Measurements from ENCODE around the gene TH. TPM values are rescaled to one million over a fixed set of nuclear protein-coding genes. Genes with fewer than 3 reads are reported as not detected.

The TH gene
- total and polyA plus RNA-seq, 4 donors: 0.99 to 8.8 (median 1.3) TPM

DNA sequence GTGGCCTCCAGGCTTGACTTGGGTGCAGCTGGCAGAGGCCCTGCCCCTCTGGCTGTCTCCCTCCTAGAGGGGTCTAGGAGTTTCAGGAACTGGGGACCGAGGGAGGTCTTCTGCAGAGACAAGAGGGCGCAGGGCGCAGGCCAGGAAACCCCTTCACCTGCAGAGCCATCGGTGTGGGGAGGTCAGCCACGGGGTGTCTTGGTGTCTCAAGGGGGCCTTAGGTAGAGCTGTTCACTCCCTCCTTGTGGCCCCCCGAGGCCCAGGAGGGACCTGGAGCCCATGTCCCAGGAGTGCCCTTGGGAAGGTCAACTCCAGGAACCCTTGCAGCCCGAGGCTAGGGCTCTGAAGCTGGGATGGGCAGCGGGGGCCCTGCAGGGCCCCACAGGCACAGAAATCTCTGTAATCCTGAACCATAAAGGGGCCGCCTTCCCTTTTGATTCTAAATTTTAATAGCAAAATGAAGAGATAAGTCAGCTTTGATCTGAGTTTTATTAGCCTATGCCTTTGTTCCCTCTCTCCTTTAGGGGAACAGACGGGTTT is 31.4 kb upstream of the TH start:
- Histone ChIP-seq H3K4me1 (ENCODE audit: control insufficient read depth, insufficient read depth, low read length) (no peaks in the 10 kb centered on the region), H3K4me3 (ENCODE audit: low read depth, low read length) (no peak overlapping the region), H3K27me3 (ENCODE audit: control insufficient read depth, insufficient read depth, low read length) (no peaks in the 10 kb centered on the region), H3K36me3 (ENCODE audit: control insufficient read depth, insufficient read depth, low read length) (no peaks in the 10 kb centered on the region), H3K9me3 (ENCODE audit: control insufficient read depth, insufficient read depth, low read length) (no peaks in the 10 kb centered on the region), H3K27ac (ENCODE audit: low read depth, low read length) (no peak overlapping the region)
- no peak for DNase-seq (ENCODE audit: low read depth in 4 of 6, low spot score in 6 of 6)
- WGBS (ENCODE audit: insufficient coverage): 87% methylated on average over 9 of the region's 10 CpGs

DNA sequence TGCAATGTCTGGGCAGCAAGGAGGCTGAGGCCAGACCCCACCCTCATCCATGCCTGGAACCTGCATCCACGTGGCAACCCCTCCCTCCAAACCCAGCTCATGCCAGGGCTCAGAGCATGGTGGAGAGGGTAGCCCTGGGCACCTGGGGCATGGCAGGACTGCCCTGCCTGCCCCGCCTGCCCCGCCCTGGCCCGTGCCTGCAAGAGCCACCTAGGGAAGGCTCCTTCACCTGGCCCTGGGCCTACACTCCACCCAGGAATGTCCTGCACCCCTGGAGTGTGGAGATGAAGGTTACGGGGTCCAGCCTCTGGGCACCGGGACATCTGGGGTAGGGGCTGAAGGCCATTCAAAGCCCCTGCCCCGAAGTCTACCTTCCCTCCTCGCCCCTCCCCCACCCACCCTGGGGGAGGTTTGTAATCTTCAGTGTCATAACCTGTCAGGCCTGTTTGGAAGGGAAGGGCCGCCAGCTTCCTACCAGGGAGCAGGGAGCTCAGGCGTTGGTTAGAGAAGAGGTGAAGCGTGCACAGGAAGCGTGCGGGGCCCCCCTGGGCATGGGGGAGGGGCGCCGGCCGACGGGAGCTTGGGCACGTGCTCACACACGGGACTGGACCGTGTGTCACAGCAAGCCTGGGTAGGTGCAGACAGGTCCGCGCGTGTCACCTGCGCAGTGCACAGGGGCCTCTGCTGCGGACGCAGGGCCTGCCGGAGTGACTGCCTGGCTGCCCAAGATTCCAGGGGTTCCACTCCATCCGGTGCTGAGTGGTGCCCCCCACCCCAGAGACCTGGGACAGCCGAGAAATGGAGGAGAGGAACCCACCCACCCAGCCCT is 30.7 kb upstream of the TH start:
- no peaks in the 10 kb centered on the region for H3K36me3 ChIP-seq (ENCODE audit: control insufficient read depth, insufficient read depth, low read length)
- no peaks in the 10 kb centered on the region for H3K9me3 ChIP-seq (ENCODE audit: control insufficient read depth, insufficient read depth, low read length)
- H3K4me3 ChIP-seq (ENCODE audit: low read depth, low read length): no peak overlapping the region
- no peak overlapping the region for H3K27ac ChIP-seq (ENCODE audit: low read depth, low read length)
- DNase-seq (ENCODE audit: low read depth in 4 of 6, low spot score in 6 of 6): no peak
- WGBS (ENCODE audit: insufficient coverage): 81% methylated on average over 24 of the region's 29 CpGs
- H3K27me3 ChIP-seq (ENCODE audit: control insufficient read depth, insufficient read depth, low read length): no peaks in the 10 kb centered on the region
- H3K4me1 ChIP-seq (ENCODE audit: control insufficient read depth, insufficient read depth, low read length): no peaks in the 10 kb centered on the region

DNA sequence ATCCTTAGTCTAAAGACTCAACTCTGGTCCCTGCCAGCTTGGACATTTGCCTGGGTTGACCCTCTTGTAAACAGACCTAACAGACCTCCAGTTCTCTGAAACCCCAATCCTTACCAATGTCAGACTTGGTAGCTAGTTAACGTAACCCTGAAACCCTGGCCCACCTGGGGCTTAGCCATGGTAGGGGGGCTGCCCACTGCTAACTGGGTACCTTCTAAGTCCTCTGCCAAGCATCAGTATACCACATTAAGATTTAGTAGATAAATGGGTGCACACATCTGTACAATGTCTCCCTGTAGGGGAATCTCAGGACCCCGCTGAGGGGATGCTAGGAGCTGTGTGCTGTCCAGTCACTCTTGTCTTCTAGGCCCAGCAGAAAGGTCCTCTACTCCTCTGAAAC is 29.9 kb upstream of the TH start:
- H3K27ac ChIP-seq (ENCODE audit: low read depth, low read length): no peak overlapping the region
- DNase-seq (ENCODE audit: low read depth in 4 of 6, low spot score in 6 of 6): no peak
- H3K9me3 ChIP-seq (ENCODE audit: control insufficient read depth, insufficient read depth, low read length): no peaks in the 10 kb centered on the region
- no peaks in the 10 kb centered on the region for H3K4me1 ChIP-seq (ENCODE audit: control insufficient read depth, insufficient read depth, low read length)
- WGBS (ENCODE audit: insufficient coverage): 100% methylated on average over 1 of the region's 2 CpGs
- H3K4me3 ChIP-seq (ENCODE audit: low read depth, low read length): no peak overlapping the region
- H3K27me3 ChIP-seq (ENCODE audit: control insufficient read depth, insufficient read depth, low read length): peaks cover under 1% of the 10 kb centered on the region
- no peaks in the 10 kb centered on the region for H3K36me3 ChIP-seq (ENCODE audit: control insufficient read depth, insufficient read depth, low read length)

DNA sequence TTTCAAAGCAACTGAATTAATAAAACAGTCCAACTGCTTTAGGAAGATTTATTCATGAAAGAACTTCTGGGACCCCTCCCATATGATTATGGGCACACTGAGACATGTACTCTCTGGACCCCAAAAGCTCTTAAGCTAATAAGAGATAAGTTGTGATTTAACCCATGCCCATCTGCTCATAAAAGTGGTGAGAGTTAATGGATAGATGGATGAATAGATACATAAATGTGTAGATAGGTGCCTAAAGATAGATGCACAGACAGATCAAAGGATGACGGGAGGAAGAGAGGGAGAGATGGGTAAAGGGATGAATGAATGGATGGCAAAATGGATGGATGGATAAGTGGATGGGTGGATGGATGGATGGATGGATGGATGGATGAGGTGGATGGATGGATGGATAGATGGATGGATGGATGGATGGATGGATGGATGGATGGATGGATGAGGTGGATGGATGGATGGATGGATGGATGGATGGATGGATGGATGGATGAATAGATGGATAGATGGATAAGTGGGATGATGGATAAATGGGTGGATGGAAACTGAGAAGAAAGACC is 29.4 kb upstream of the TH start:
- H3K27me3 ChIP-seq (ENCODE audit: control insufficient read depth, insufficient read depth, low read length): peaks cover 3% of the 10 kb centered on the region
- H3K9me3 ChIP-seq (ENCODE audit: control insufficient read depth, insufficient read depth, low read length): no peaks in the 10 kb centered on the region
- H3K4me3 ChIP-seq (ENCODE audit: low read depth, low read length): no peak overlapping the region
- 100% methylated on average over 1 of the region's 1 CpG for WGBS (ENCODE audit: insufficient coverage)
- DNase-seq (ENCODE audit: low read depth in 4 of 6, low spot score in 6 of 6): no peak
- no peaks in the 10 kb centered on the region for H3K4me1 ChIP-seq (ENCODE audit: control insufficient read depth, insufficient read depth, low read length)
- no peak overlapping the region for H3K27ac ChIP-seq (ENCODE audit: low read depth, low read length)
- H3K36me3 ChIP-seq (ENCODE audit: control insufficient read depth, insufficient read depth, low read length): no peaks in the 10 kb centered on the region

DNA sequence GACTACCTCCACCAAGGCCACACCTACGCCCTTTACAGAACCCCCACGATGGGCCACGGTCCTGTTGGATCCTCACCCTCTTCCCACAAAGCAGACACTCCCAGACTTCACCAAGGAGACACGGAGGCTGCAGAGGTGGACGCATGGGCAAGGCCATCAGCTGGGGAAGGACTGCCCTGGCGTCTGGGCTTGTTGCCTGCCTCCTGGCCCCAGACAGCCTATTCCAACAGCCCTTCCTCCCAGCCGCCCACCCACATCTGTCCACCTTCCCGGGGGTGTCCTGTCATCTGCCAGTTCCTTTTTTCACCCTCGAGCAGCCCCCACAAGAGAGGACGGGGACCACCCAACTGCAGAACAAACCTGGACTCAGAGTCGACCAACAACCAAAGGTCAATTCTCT is 28.9 kb upstream of the TH start:
- Histone ChIP-seq H3K36me3 (ENCODE audit: control insufficient read depth, insufficient read depth, low read length) (no peaks in the 10 kb centered on the region), H3K4me1 (ENCODE audit: control insufficient read depth, insufficient read depth, low read length) (no peaks in the 10 kb centered on the region), H3K9me3 (ENCODE audit: control insufficient read depth, insufficient read depth, low read length) (no peaks in the 10 kb centered on the region), H3K4me3 (ENCODE audit: low read depth, low read length) (no peak overlapping the region), H3K27me3 (ENCODE audit: control insufficient read depth, insufficient read depth, low read length) (peaks cover 3% of the 10 kb centered on the region), H3K27ac (ENCODE audit: low read depth, low read length) (no peak overlapping the region)
- no peak for DNase-seq (ENCODE audit: low read depth in 4 of 6, low spot score in 6 of 6)
- WGBS (ENCODE audit: insufficient coverage): 94% methylated on average over 5 of the region's 11 CpGs

DNA sequence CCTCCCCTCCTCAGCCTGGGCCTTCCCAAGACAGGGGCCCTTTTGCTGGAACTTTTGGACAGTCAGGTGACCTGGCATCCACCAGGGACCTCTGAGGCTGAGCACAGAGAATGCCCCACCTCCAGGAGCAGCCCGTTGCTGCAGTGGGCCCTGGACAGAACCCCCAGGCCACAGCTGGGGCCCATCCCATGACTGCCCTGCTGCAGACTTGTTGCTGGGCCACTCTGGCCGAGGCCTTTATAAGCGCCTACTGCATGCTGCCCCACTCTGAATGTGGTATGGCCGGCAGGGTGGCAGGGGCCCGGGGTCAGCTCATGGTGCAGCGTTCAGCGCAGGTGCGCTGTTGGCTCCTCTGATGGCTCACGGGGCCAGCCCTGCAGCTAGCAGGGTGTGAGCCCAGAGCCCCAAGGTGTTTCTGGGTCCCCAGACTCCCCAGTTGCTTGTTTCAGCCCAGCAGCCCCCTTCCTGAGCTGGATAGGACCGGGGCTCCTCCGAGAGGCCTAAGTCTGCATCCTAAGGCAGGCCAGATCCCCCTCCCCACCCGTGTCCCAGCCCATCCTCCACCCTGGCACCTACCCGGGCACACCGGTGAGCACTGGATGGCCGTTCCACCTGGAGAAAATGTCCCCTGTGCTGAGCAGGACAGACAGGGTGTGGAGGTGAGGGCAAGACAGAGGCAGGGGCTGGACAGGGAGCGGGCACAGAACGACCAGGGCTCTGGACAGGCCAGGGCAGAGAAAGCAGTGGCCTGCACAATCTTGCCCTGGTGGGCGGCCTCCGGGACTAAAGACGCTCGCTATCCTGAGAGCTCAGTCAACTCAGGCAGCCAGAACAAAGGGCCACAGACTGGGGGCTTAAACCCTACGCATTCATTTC is 28.1 kb upstream of the TH start:
- Histone ChIP-seq H3K4me3 (ENCODE audit: low read depth, low read length) (no peak overlapping the region), H3K4me1 (ENCODE audit: control insufficient read depth, insufficient read depth, low read length) (peaks cover 4% of the 10 kb centered on the region), H3K27me3 (ENCODE audit: control insufficient read depth, insufficient read depth, low read length) (peaks cover 3% of the 10 kb centered on the region), H3K36me3 (ENCODE audit: control insufficient read depth, insufficient read depth, low read length) (no peaks in the 10 kb centered on the region), H3K27ac (ENCODE audit: low read depth, low read length) (no peak overlapping the region), H3K9me3 (ENCODE audit: control insufficient read depth, insufficient read depth, low read length) (no peaks in the 10 kb centered on the region)
- no peak for DNase-seq (ENCODE audit: low read depth in 4 of 6, low spot score in 6 of 6)
- WGBS (ENCODE audit: insufficient coverage): 92% methylated on average over 22 of the region's 22 CpGs

DNA sequence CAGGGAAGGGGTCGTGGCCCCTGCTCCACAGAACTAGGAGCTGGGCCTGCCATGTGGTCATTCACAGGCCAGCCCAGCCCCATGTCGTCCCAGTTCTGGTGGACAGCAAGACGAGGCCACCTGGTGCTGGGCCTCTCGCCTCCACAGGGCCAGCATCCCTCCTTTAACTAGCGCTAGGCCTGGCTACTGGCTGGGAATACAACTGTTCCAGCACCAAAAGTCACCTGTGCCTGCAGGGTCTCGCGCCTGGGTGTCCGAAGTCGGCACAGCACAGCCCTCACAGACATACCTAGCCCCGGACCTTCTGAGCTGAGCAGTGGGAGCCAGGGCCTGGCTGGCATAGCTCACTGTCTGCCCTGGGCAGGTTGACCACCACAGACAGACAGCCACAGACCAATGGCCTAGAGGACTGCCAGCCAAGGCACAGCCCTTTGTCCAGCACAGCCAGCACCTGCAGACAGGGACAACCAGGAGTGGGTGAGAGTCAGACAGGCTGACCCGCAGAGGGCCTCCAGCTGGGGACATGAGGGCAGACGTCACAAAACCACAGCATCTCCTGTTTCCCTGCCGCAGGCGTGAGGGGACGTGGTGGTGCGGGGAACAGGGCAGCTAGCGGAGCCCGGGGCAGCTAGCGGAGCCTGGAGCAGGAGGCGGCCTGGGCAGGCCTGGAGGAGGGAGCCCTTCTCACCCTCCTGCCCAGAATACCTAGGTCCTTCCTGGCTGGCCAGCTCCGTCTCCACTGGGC is 27.2 kb upstream of the TH start:
- Histone ChIP-seq H3K27me3 (ENCODE audit: control insufficient read depth, insufficient read depth, low read length) (peaks cover 3% of the 10 kb centered on the region), H3K4me3 (ENCODE audit: low read depth, low read length) (no peak overlapping the region), H3K4me1 (ENCODE audit: control insufficient read depth, insufficient read depth, low read length) (peaks cover 6% of the 10 kb centered on the region), H3K36me3 (ENCODE audit: control insufficient read depth, insufficient read depth, low read length) (no peaks in the 10 kb centered on the region), H3K27ac (ENCODE audit: low read depth, low read length) (no peak overlapping the region), H3K9me3 (ENCODE audit: control insufficient read depth, insufficient read depth, low read length) (no peaks in the 10 kb centered on the region)
- WGBS (ENCODE audit: insufficient coverage): 89% methylated on average over 21 of the region's 21 CpGs
- no peak for DNase-seq (ENCODE audit: low read depth in 4 of 6, low spot score in 6 of 6)

DNA sequence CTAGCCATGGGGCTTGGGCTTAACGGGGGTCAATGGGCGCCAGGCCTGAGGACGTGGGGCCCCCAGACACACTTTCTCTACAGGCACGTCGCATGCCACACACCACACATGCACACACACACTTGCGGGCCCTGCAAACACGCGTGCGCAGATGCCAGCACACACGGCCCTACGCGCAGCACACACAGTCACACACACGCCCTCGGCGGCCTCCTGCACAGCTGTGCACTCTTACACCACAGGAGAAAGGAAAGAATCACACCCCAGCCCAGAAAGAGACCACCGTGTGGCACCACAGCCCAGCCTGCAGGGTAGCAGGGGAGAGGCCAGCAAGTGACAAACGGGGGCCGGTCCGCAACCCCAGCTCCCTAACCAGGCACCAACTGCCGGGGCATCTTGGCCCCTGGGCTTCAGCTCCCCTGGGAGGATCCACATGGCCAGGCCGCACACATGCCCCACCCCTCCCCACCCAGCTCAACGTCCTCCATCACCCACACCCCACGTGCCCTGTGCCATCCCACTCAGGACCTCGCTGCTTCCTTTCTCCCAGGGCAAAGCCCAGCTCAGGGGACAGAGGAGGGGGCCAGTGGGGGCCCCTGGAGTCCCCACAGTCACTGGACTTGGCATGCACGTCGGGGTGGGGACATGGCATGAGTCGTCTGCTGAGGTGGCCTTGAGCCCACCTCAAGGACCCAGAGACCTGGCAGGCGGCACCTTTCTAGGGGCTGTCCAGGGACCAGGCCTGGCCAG is 26.3 kb upstream of the TH start:
- peaks cover 6% of the 10 kb centered on the region for H3K4me1 ChIP-seq (ENCODE audit: control insufficient read depth, insufficient read depth, low read length)
- DNase-seq (ENCODE audit: low read depth in 4 of 6, low spot score in 6 of 6): no peak
- 91% methylated on average over 24 of the region's 28 CpGs for WGBS (ENCODE audit: insufficient coverage)

More for the DNA sequence above, 26.3 kb upstream of the TH start:
- H3K36me3 ChIP-seq (ENCODE audit: control insufficient read depth, insufficient read depth, low read length): no peaks in the 10 kb centered on the region
- no peaks in the 10 kb centered on the region for H3K9me3 ChIP-seq (ENCODE audit: control insufficient read depth, insufficient read depth, low read length)
- H3K4me3 ChIP-seq (ENCODE audit: low read depth, low read length): no peak overlapping the region
- H3K27ac ChIP-seq (ENCODE audit: low read depth, low read length): no peak overlapping the region
- peaks cover 3% of the 10 kb centered on the region for H3K27me3 ChIP-seq (ENCODE audit: control insufficient read depth, insufficient read depth, low read length)

Measured in spinal cord (tissue), 10 donors.